Colonic mucosa (tissue), 4 donors: Measurements from ENCODE around the gene CSTF1. TPM values are rescaled to one million over a fixed set of nuclear protein-coding genes. Genes with fewer than 3 reads are reported as not detected.

Source experiments
- DNase-seq: peaks from one replicate; pipeline ENCODE4 v3.0.0-alpha.2; 2020
- H3K27ac ChIP-seq: fragments of 200-600 bp; one replicate; pipeline ENCODE4 v1.8.0; 2021
- H3K27me3 ChIP-seq: fragments of 200-600 bp; one replicate; pipeline ENCODE4 v1.8.0; 2021
- H3K36me3 ChIP-seq: fragments of 200-600 bp; one replicate; pipeline ENCODE4 v1.8.0; 2021
- H3K4me1 ChIP-seq: fragments of 200-600 bp; one replicate; pipeline ENCODE4 v1.8.0; 2021; ENCODE audit warnings: mild to moderate bottlenecking
- H3K4me3 ChIP-seq: fragments of 200-600 bp; one replicate; pipeline ENCODE4 v1.8.0; 2021
- H3K9ac ChIP-seq, 2 donors: one replicate each; pipeline ENCODE4 v1.7.0; 2013; ENCODE audit warnings: control low read depth in 2 of 2, low read depth in 2 of 2, low read length in 2 of 2
- H3K9me3 ChIP-seq: fragments of 200-600 bp; one replicate; pipeline ENCODE4 v1.8.0; 2021
- CTCF ChIP-seq: fragments of 200-600 bp; IDR thresholded peaks from one replicate; pipeline ENCODE4 v1.8.0; 2022; ENCODE audit warnings: antibody characterized with exemption, mild to moderate bottlenecking
- intact Hi-C: fragments of 100-400 bp; cut with DNase I; formaldehyde crosslinking; loops from one replicate; pipeline ENCODE4 v1.14.1; 2022
- total RNA-seq, 2 donors: library from RNA; stranded (reverse); fragmentation: NEBNext Ultra II Directional in 1 of 2; extraction: Animal tissue kit (Norgen Biotek cat#: 25700) in 1 of 2; gene quantifications; one replicate each; pipeline ENCODE4 v1.2.1, GENCODE V29; 2021
- donor health status: healthy.
- donor health status: DM: no; HTN: no; CAD: no.
- donor health status: DM: no; HTN: no; CAD: no.

The CSTF1 gene
- total RNA-seq, 2 donors from 2014 or later, result 24.2 to 32.0 TPM

GRCh38 chr20:56371977-56372376, 20.5 kb upstream of the CSTF1 start:
- intact Hi-C loops, result no loop called here
- Histone ChIP-seq H3K9me3 (no peaks in the 10 kb centered on the region), H3K27me3 (no peaks in the 10 kb centered on the region), H3K4me1 (no peaks in the 10 kb centered on the region), H3K36me3 (no peaks in the 10 kb centered on the region), H3K9ac (no peak overlapping the region), H3K4me3 (no peak overlapping the region), H3K27ac (no peak overlapping the region)
- DNase-seq, result no peak
- TF ChIP-seq CTCF, result no peak

- H3K4me3 ChIP-seq, result no peak overlapping the region
- H3K9ac ChIP-seq, result no peak overlapping the region
- no peaks in the 10 kb centered on the region for H3K4me1 ChIP-seq
- no peak for DNase-seq
- no peaks in the 10 kb centered on the region for H3K9me3 ChIP-seq
- H3K27ac ChIP-seq, result no peak overlapping the region
- no peaks in the 10 kb centered on the region for H3K27me3 ChIP-seq
- no peaks in the 10 kb centered on the region for H3K36me3 ChIP-seq
- no peak for TF ChIP-seq CTCF
- intact Hi-C loops, result no loop called here
These were observed 19.6 kb upstream of the CSTF1 start for GRCh38 chr20:56372850-56373249.

GRCh38 chr20:56373942-56374341, 18.5 kb upstream of the CSTF1 start:
- intact Hi-C loops, result no loop called here
- DNase-seq, result no peak
- Histone ChIP-seq H3K4me1 (no peaks in the 10 kb centered on the region), H3K9me3 (no peaks in the 10 kb centered on the region), H3K4me3 (no peak overlapping the region), H3K27ac (no peak overlapping the region), H3K27me3 (no peaks in the 10 kb centered on the region), H3K9ac (no peak overlapping the region), H3K36me3 (no peaks in the 10 kb centered on the region)
- no peak for TF ChIP-seq CTCF

- DNase-seq, result no peak
- no peak for TF ChIP-seq CTCF
- intact Hi-C loops, result no loop called here
- H3K9ac ChIP-seq, result no peak overlapping the region
- H3K27ac ChIP-seq, result no peak overlapping the region
- no peak overlapping the region for H3K4me3 ChIP-seq
- H3K9me3 ChIP-seq, result no peaks in the 10 kb centered on the region
- H3K27me3 ChIP-seq, result no peaks in the 10 kb centered on the region
- H3K4me1 ChIP-seq, result no peaks in the 10 kb centered on the region
- no peaks in the 10 kb centered on the region for H3K36me3 ChIP-seq
These were observed 16.1 kb upstream of the CSTF1 start for GRCh38 chr20:56376331-56376730.

GRCh38 chr20:56378386-56378785, 14.1 kb upstream of the CSTF1 start:
- intact Hi-C loops, result no loop called here
- H3K4me1 ChIP-seq, result no peaks in the 10 kb centered on the region
- no peaks in the 10 kb centered on the region for H3K27me3 ChIP-seq
- H3K9ac ChIP-seq, result no peak overlapping the region
- H3K9me3 ChIP-seq, result no peaks in the 10 kb centered on the region
- no peak overlapping the region for H3K4me3 ChIP-seq
- DNase-seq, result no peak
- no peaks in the 10 kb centered on the region for H3K36me3 ChIP-seq
- H3K27ac ChIP-seq, result no peak overlapping the region
- no peak for TF ChIP-seq CTCF

GRCh38 chr20:56380375-56380774, 12.1 kb upstream of the CSTF1 start:
- Histone ChIP-seq H3K4me3 (no peak overlapping the region), H3K27ac (no peak overlapping the region), H3K9me3 (no peaks in the 10 kb centered on the region), H3K4me1 (no peaks in the 10 kb centered on the region), H3K9ac (no peak overlapping the region), H3K36me3 (no peaks in the 10 kb centered on the region), H3K27me3 (no peaks in the 10 kb centered on the region)
- TF ChIP-seq CTCF, result no peak
- DNase-seq, result no peak
- intact Hi-C loops, result no loop called here
